Measurements from ENCODE around the gene RPL38. TPM values are rescaled to one million over a fixed set of nuclear protein-coding genes. Genes with fewer than 3 reads are reported as not detected.

The RPL38 gene
- total RNA-seq, 2 experiments from 2014 or later = 2,305 to 2,531 TPM

GRCh38 chr17:74163836-74164235, 39.6 kb upstream of the RPL38 start:
- H3K27ac Mint-ChIP-seq = no peak overlapping the region

GRCh38 chr17:74164446-74165045, 38.9 kb upstream of the RPL38 start:
- intact Hi-C loops (cut with DNase I, micrococcal nuclease) = no loop called here
- H3K4me1 ChIP-seq (ENCODE audit: insufficient read depth, low read length) = no peaks in the 10 kb centered on the region
- Mint-ChIP-seq H3K9me3 (no peaks in the 10 kb centered on the region), H3K4me1 (ENCODE audit: low read depth) (no peaks in the 10 kb centered on the region), H3K27me3 (peaks cover 31% of the 10 kb centered on the region), H3K4me3 (no peak overlapping the region), H3K36me3 (ENCODE audit: low read depth) (no peaks in the 10 kb centered on the region), H3K27ac (no peak overlapping the region)
- ATAC-seq (ENCODE audit: poor library complexity) (no peak), DNase-seq (no peak)
- H3K9me3 ChIP-seq (ENCODE audit: control insufficient read depth in 1 of 2, insufficient read depth in 1 of 2, low read length in 2 of 2) = no peaks in the 10 kb centered on the region
- H3K4me3 ChIP-seq (ENCODE audit: low read length) = no peak overlapping the region
- ChIA-PET POLR2A (no interaction called here), CTCF (no interaction called here)
- no peak for TF ChIP-seq CTCF (IDR thresholded peaks at IDR 0.05)
- no peak overlapping the region for H3K27ac ChIP-seq (ENCODE audit: low read depth in 1 of 2, low read length in 2 of 2)
- peaks cover 7 to 12% of the 10 kb centered on the region in 2 experiments for H3K27me3 ChIP-seq (ENCODE audit: control insufficient read depth in 1 of 2, insufficient read depth in 2 of 2, low read length in 2 of 2)
- H3K36me3 ChIP-seq (ENCODE audit: insufficient read depth, low read length) = no peaks in the 10 kb centered on the region

More at GRCh38 chr17:74163836-74164235, 39.6 kb upstream of the RPL38 start:
- Histone ChIP-seq H3K4me1 (ENCODE audit: insufficient read depth, low read length) (no peaks in the 10 kb centered on the region), H3K4me3 (ENCODE audit: low read length) (no peak overlapping the region), H3K27me3 (ENCODE audit: control insufficient read depth in 1 of 2, insufficient read depth in 2 of 2, low read length in 2 of 2) (peaks cover 7 to 12% of the 10 kb centered on the region in 2 experiments), H3K36me3 (ENCODE audit: insufficient read depth, low read length) (no peaks in the 10 kb centered on the region), H3K27ac (ENCODE audit: low read depth in 1 of 2, low read length in 2 of 2) (no peak overlapping the region), H3K9me3 (ENCODE audit: control insufficient read depth in 1 of 2, insufficient read depth in 1 of 2, low read length in 2 of 2) (peaks cover 0 to 4% of the 10 kb centered on the region in 2 experiments)
- no peak for TF ChIP-seq CTCF (IDR thresholded peaks at IDR 0.05)
- Mint-ChIP-seq H3K9me3 (no peaks in the 10 kb centered on the region), H3K4me1 (ENCODE audit: low read depth) (no peaks in the 10 kb centered on the region), H3K4me3 (no peak overlapping the region), H3K36me3 (ENCODE audit: low read depth) (no peaks in the 10 kb centered on the region), H3K27me3 (peaks cover 38% of the 10 kb centered on the region)
- POLR2A ChIA-PET = no interaction called here
- intact Hi-C loops (cut with DNase I, micrococcal nuclease) = no loop called here
- no peak for DNase-seq
- CTCF ChIA-PET = no interaction called here
- no peak for ATAC-seq (ENCODE audit: poor library complexity)

GRCh38 chr17:74165797-74166365, 37.6 kb upstream of the RPL38 start:
- H3K27ac ChIP-seq (ENCODE audit: low read depth in 1 of 2, low read length in 2 of 2) = no peak overlapping the region
- no peak for ATAC-seq (ENCODE audit: poor library complexity)
- Mint-ChIP-seq H3K36me3 (ENCODE audit: low read depth) (no peaks in the 10 kb centered on the region), H3K9me3 (no peaks in the 10 kb centered on the region), H3K4me3 (no peak overlapping the region), H3K27ac (no peak overlapping the region), H3K27me3 (peaks cover 30% of the 10 kb centered on the region), H3K4me1 (ENCODE audit: low read depth) (no peaks in the 10 kb centered on the region)
- no peak overlapping the region for H3K4me3 ChIP-seq (ENCODE audit: low read length)
- H3K36me3 ChIP-seq (ENCODE audit: insufficient read depth, low read length) = no peaks in the 10 kb centered on the region
- no peaks in the 10 kb centered on the region for H3K4me1 ChIP-seq (ENCODE audit: insufficient read depth, low read length)
- TF ChIP-seq CTCF (IDR thresholded peaks at IDR 0.05) = no peak
- CTCF ChIA-PET = no interaction called here
- DNase-seq = no peak
- peaks cover 7 to 10% of the 10 kb centered on the region in 2 experiments for H3K27me3 ChIP-seq (ENCODE audit: control insufficient read depth in 1 of 2, insufficient read depth in 2 of 2, low read length in 2 of 2)
- no peaks in the 10 kb centered on the region for H3K9me3 ChIP-seq (ENCODE audit: control insufficient read depth in 1 of 2, insufficient read depth in 1 of 2, low read length in 2 of 2)
- intact Hi-C loops (cut with DNase I, micrococcal nuclease) = no loop called here
- POLR2A ChIA-PET = no interaction called here

All from CD4-positive, alpha-beta T cell (primary cell).